GM12878 (cell line): ENCODE results near the gene YARS1. TPM values are rescaled to one million over a fixed set of nuclear protein-coding genes. Genes with fewer than 3 reads are reported as not detected.
A peak's percentile ranks its signal among the peaks of the same experiment; 100 is the strongest.
"Not testable (repeated sequence)": the region's sequence is repeated elsewhere in the genome, so short reads cannot be mapped to it uniquely, and the experiment has no call there.

Experiments used
- ATAC-seq: fragments of 200-7000 bp; cut with Tn5 transposase; 3 replicates; pipeline ENCODE4 v1.9.1; 2020; ENCODE audit warnings: mild to moderate bottlenecking, moderate library complexity
- BruUV-seq: library from RNA; stranded (reverse); fragments of 400-500 nt; replicated peaks from 2 replicates; lab custom pipeline; 2021; lab: Mats Ljungman, UMichigan
- CTCF ChIA-PET: fragments of 300-600 bp; sonication (Branson Sonifier 250); formaldehyde crosslinking; extraction: SDS; loops from one replicate; lab custom pipeline; 2021; ENCODE audit warnings: inconsistent platforms; lab: Yijun Ruan, JAX
- POLR2A ChIA-PET: fragments of 350-600 bp; formaldehyde crosslinking; extraction: SDS; loops from one replicate; lab custom pipeline; 2021; ENCODE audit warnings: inconsistent platforms; lab: Charles Lee
- RAD21 ChIA-PET: fragments of 300-600 bp; sonication (Branson Sonifier 250); formaldehyde crosslinking; loops from one replicate; lab custom pipeline; 2023; ENCODE audit warnings: antibody characterized with exemption; ENCODE audit not compliant: unreplicated experiment; lab: Charles Lee
- SMC1A ChIA-PET: fragments of 300-600 bp; sonication (Branson Sonifier 250); formaldehyde crosslinking; loops from one replicate; lab custom pipeline; 2023; ENCODE audit not compliant: unreplicated experiment, uncharacterized antibody; lab: Charles Lee
- DNase-seq: peaks from one replicate; pipeline ENCODE4 v3.0.0-alpha.2; 2011; ENCODE audit warnings: low read depth, low spot score
- FAIRE-seq: peaks from 3 replicates; lab custom pipeline; 2011; peaks lifted over from hg19 to GRCh38; lab: Jason Lieb, UNC
- H2AFZ ChIP-seq: 2 replicates; pipeline ENCODE4 v1.6.0; 2011; ENCODE audit warnings: low read depth, low read length, control low read depth; ENCODE audit not compliant: control insufficient read depth
- H3K27ac ChIP-seq: 2 replicates; pipeline ENCODE4 v1.5.1; 2011; ENCODE audit warnings: control low read depth; ENCODE audit not compliant: control insufficient read depth, insufficient read depth
- H3K27me3 ChIP-seq, 2 experiments: replicated peaks in 1 of 2; 2 replicates each; pipeline versions ENCODE4 v1.6.0 to v1.6.1; 2011; ENCODE audit warnings: low read length in 1 of 2; ENCODE audit not compliant: control insufficient read depth in 2 of 2, insufficient read depth in 2 of 2
- H3K36me3 ChIP-seq, 2 experiments: 2 replicates each; pipeline ENCODE4 v1.5.1; 2011; ENCODE audit warnings: low read length in 1 of 2; ENCODE audit not compliant: control insufficient read depth in 2 of 2, insufficient read depth in 2 of 2
- H3K4me1 ChIP-seq: 2 replicates; pipeline ENCODE4 v1.6.1; 2011; ENCODE audit warnings: mild to moderate bottlenecking, low read length, moderate library complexity, mixed read lengths; ENCODE audit not compliant: control insufficient read depth, insufficient read depth
- H3K4me2 ChIP-seq: 2 replicates; pipeline ENCODE4 v1.6.0; 2011; ENCODE audit warnings: control low read depth; ENCODE audit not compliant: control insufficient read depth, insufficient read depth
- H3K4me3 ChIP-seq: fragments of 200-600 bp; sonication (generic); 2 replicates; pipeline ENCODE4 v1.5.1; 2016
- H3K79me2 ChIP-seq: 2 replicates; pipeline ENCODE4 v1.6.0; 2011; ENCODE audit warnings: low read length; ENCODE audit not compliant: control insufficient read depth, insufficient read depth
- H3K9ac ChIP-seq: 2 replicates; pipeline ENCODE4 v1.8.0; 2011; ENCODE audit warnings: low read length, control low read depth, mixed read lengths; ENCODE audit not compliant: control insufficient read depth, insufficient read depth
- H3K9me3 ChIP-seq: replicated peaks from 3 replicates; pipeline ENCODE4 v1.5.1; 2011; ENCODE audit warnings: mild to moderate bottlenecking, low read length; ENCODE audit not compliant: control insufficient read depth, insufficient read depth
- H4K20me1 ChIP-seq: 2 replicates; pipeline ENCODE4 v1.6.0; 2011; ENCODE audit not compliant: control insufficient read depth, insufficient read depth
- MXI1 ChIP-seq: fragments of 150-350 bp; IDR thresholded peaks from 2 replicates; pipeline ENCODE4 v1.6.1; 2011; ENCODE audit warnings: low read depth, mild to moderate bottlenecking, inconsistent platforms, low read length, improper control_type of control experiment
- RAD21 ChIP-seq: IDR thresholded peaks from 2 replicates; pipeline ENCODE4 v1.6.1; 2011; ENCODE audit warnings: mild to moderate bottlenecking, low read depth, low read length, moderate library complexity; ENCODE audit not compliant: insufficient read depth
- WGBS: methylation state at CpG from one replicate; pipeline ENCODE4 v1.1.6; 2016; ENCODE audit warnings: low lambda C conversion rate; ENCODE audit not compliant: insufficient replicate concordance, insufficient coverage; ENCODE audit errors: missing lambda C conversion rate; 5-methylcytosine and 5-hydroxymethylcytosine counted together
- in situ Hi-C: fragments of 300-500 bp; cut with MboI; formaldehyde crosslinking; loops from 9 replicates; pipeline ENCODE4 v1.14.3; 2018; ENCODE audit warnings: mixed read lengths
- intact Hi-C: fragments of 100-400 bp; cut with micrococcal nuclease; formaldehyde crosslinking; loops from one replicate; pipeline ENCODE4 v1.14.2; 2022; ENCODE audit not compliant: unreplicated experiment
- polyA plus RNA-seq, 11 experiments: library from polyadenylated mRNA; depleted of rRNA in 4 of 11; unstranded in 6 of 11; stranded (reverse) in 5 of 11; fragments of >200 nt; fragmentation: Nextera tagmentation in 4 of 11; fragmentation: Illumina TruSeq in 1 of 11; extraction: Ambion mirVana in 4 of 11; extraction: Trizol in 1 of 11; gene quantifications; 1 replicate in 1 of 11; 2 replicates in 10 of 11; pipeline versions ENCODE4 v1.2.1 to v1.2.3, GENCODE V29; 2011 to 2016; ENCODE audit warnings: inconsistent platforms in 2 of 11, missing spikeins in 2 of 11, low read depth in 1 of 11
- total RNA-seq, 4 experiments: library from RNA; depleted of rRNA in 3 of 4; stranded (reverse); fragments of >200 nt in 3 of 4; fragmentation: Illumina TruSeq in 1 of 4; extraction: Trizol in 1 of 4; gene quantifications; 2 replicates each; pipeline versions ENCODE4 v1.2.1 to v1.2.3, GENCODE V29; 2013 to 2021
- TF ChIP-seq, protein P1 (sequence below), 3 experiments: IDR thresholded peaks in 2 of 3; conservative IDR thresholded peaks in 1 of 3; 2 replicates each; pipeline ENCODE4 v1.5.1; 2011; ENCODE audit warnings: low read depth in 3 of 3, low read length in 3 of 3, mild to moderate bottlenecking in 3 of 3, control low read depth in 2 of 3, moderate library complexity in 2 of 3, inconsistent platforms in 1 of 3, mixed read lengths in 1 of 3; ENCODE audit not compliant: control insufficient read depth in 2 of 3, insufficient read depth in 1 of 3; ENCODE audit errors: extremely low read depth in 1 of 3

Gene YARS1
- total and polyA plus RNA-seq, 10 of the 15 experiments (the other 5 are each of a cell fraction or from before 2014, with no cell fraction given): 39.9 to 202 (median 136) TPM

DNA sequence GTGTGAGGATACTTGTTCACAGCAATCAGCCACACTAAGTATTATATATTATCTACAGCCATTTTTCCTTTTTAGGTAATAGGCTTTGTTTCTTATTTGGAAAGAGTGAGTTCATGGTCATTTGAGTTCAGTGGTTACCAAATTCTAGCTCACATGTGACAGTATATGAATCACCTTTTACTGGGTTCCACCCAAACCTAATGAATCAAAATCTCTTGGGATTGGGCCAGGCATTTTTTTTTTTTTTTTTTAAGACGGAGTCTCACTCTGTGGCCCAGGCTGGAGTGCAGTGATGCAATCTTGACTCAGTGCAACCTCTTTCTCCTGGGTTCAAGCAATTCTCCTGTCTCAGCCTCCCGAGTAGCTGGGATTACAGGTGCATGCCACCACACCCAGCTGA lies 27.8 kb downstream of the YARS1 start:
- H3K79me2 ChIP-seq, ATAC-seq, H3K4me1 ChIP-seq, RAD21 ChIA-PET, H2AFZ ChIP-seq, H3K9me3 ChIP-seq, in situ Hi-C loops, POLR2A ChIA-PET, intact Hi-C loops, H4K20me1 ChIP-seq, H3K27ac ChIP-seq, BruUV-seq, H3K4me2 ChIP-seq, H3K4me3 ChIP-seq, FAIRE-seq, DNase-seq, SMC1A ChIA-PET, H3K9ac ChIP-seq, H3K27me3 ChIP-seq: not testable (repeated sequence)
- CTCF ChIA-PET: interaction anchor here (1.0 to 1.1 kb wide), 4 partner anchors 15 to 269 kb away, joined by 3 to 6 read pairs (median 4); no protein-coding TSS in a partner anchor
- H3K36me3 ChIP-seq: peaks cover 13 to 51% of the 10 kb centered on the region in 2 experiments
- 46% methylated on average over 2 of the region's 2 CpGs for WGBS

DNA sequence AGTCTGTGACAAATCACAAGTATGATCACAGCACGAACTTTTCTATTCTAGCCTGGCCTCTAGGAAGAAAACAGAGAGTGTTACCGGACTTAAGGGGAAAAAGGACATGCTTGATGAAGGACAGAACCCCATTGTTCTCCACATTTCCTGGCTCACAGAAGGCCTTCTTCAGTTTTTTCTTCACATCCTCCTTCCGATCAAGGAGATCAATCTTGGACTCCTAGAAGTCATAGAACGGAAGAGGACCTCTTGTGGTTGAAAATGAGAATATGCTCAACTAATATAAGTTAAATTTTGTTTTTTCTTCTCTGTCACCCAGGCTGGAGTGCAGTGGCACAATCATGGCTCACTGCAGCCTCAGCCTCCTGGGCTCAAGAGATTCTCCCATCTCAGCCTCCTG lies 30.3 kb downstream of the YARS1 start:
- ChIA-PET POLR2A (no interaction called here), CTCF (interaction anchor here (1.1 to 1.7 kb wide), 4 partner anchors 10 to 76 kb away, joined by 3 to 5 read pairs (median 4); no protein-coding TSS in a partner anchor)
- BruUV-seq: no TSS peak
- in situ Hi-C loops: no loop called here
- peak; percentile 73 for ATAC-seq
- no peak overlapping the region for H3K27ac ChIP-seq
- peaks cover 2% of the 10 kb centered on the region; the same call in 1 of the 2 replicates for H3K4me1 ChIP-seq
- FAIRE-seq: no peak
- no peaks in the 10 kb centered on the region for H4K20me1 ChIP-seq
- no peaks in the 10 kb centered on the region for H3K9me3 ChIP-seq
- DNase-seq: no peak
- TF ChIP-seq RAD21 (0 out of 2 replicates have a peak, but pooled peaks have one; percentile 11), MXI1 (no peak)
- TF ChIP-seq, protein P1, sequence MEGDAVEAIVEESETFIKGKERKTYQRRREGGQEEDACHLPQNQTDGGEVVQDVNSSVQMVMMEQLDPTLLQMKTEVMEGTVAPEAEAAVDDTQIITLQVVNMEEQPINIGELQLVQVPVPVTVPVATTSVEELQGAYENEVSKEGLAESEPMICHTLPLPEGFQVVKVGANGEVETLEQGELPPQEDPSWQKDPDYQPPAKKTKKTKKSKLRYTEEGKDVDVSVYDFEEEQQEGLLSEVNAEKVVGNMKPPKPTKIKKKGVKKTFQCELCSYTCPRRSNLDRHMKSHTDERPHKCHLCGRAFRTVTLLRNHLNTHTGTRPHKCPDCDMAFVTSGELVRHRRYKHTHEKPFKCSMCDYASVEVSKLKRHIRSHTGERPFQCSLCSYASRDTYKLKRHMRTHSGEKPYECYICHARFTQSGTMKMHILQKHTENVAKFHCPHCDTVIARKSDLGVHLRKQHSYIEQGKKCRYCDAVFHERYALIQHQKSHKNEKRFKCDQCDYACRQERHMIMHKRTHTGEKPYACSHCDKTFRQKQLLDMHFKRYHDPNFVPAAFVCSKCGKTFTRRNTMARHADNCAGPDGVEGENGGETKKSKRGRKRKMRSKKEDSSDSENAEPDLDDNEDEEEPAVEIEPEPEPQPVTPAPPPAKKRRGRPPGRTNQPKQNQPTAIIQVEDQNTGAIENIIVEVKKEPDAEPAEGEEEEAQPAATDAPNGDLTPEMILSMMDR (IDR thresholded peaks at IDR 0.05 in 2 of 3, conservative IDR thresholded peaks at IDR 0.05 in 1 of 3; ENCODE audit: control insufficient read depth in 2 of 3, extremely low read depth in 1 of 3, insufficient read depth in 1 of 3, low read depth in 3 of 3, low read length in 3 of 3): peak in 1 of 3 experiments; percentile 17; a peak in 1 of 6 replicates
- TF ChIP-seq, all 136 proteins: peak for 2
- no peaks in the 10 kb centered on the region for H3K79me2 ChIP-seq
- no peak overlapping the region for H3K4me2 ChIP-seq
- 32% methylated on average over 4 of the region's 4 CpGs for WGBS
- ChIA-PET SMC1A (no interaction called here), RAD21 (interaction anchor here (1.4 kb wide), 1 partner anchor 74 kb away, joined by 4 read pairs; no protein-coding TSS in a partner anchor)
- H3K9ac ChIP-seq: no peak overlapping the region
- no peak overlapping the region for H2AFZ ChIP-seq
- intact Hi-C loops: no loop called here
- no peak overlapping the region for H3K4me3 ChIP-seq
- H3K27me3 ChIP-seq: no peaks in the 10 kb centered on the region
- peaks cover 25 to 59% of the 10 kb centered on the region in 2 experiments for H3K36me3 ChIP-seq
